OCI-LY7 (cell line): ENCODE data around the gene PDXK. TPM values are rescaled to one million over a fixed set of nuclear protein-coding genes. Genes with fewer than 3 reads are reported as not detected.

Experiments used
- BruUV-seq: library from RNA; stranded (reverse); fragments of 400-500 nt; replicated peaks from 2 replicates; lab custom pipeline; 2021; lab: Mats Ljungman, UMichigan
- CTCF ChIA-PET: fragments of 300-600 bp; sonication (Branson Sonifier 250); formaldehyde crosslinking; loops from one replicate; lab custom pipeline; 2022; ENCODE audit warnings: antibody characterized with exemption; ENCODE audit not compliant: unreplicated experiment; lab: Charles Lee
- POLR2A ChIA-PET: fragments of 300-600 bp; sonication (Branson Sonifier 250); formaldehyde crosslinking; loops from one replicate; lab custom pipeline; 2022; ENCODE audit warnings: antibody characterized with exemption; lab: Charles Lee
- DNase-seq: peaks from one replicate; pipeline ENCODE4 v3.0.0-alpha.2; 2015; ENCODE audit warnings: low spot score
- H2AFZ ChIP-seq: fragments of 200-600 bp; sonication (generic), shearing (Covaris generic); 2 replicates; pipeline ENCODE4 v1.6.1; 2014; ENCODE audit warnings: mild to moderate bottlenecking, antibody characterized with exemption, low read length, moderate library complexity
- H3K27ac ChIP-seq: fragments of 200-600 bp; sonication (generic); 2 replicates; pipeline ENCODE4 v1.5.1; 2014; ENCODE audit warnings: mixed run types, low read depth, mild to moderate bottlenecking, moderate library complexity, low read length, inconsistent platforms; ENCODE audit not compliant: poor library complexity, severe bottlenecking
- H3K36me3 ChIP-seq: fragments of 200-600 bp; sonication (generic); 2 replicates; pipeline ENCODE4 v1.6.1; 2014; ENCODE audit warnings: mild to moderate bottlenecking, antibody characterized with exemption, low read length, moderate library complexity, mixed read lengths; ENCODE audit not compliant: insufficient read depth
- H3K4me1 ChIP-seq: fragments of 200-600 bp; sonication (generic); 2 replicates; pipeline ENCODE4 v1.5.1; 2014; ENCODE audit warnings: mild to moderate bottlenecking, low read length; ENCODE audit not compliant: insufficient read depth, poor library complexity, severe bottlenecking
- H3K4me2 ChIP-seq: fragments of 200-600 bp; sonication (generic); 2 replicates; pipeline ENCODE4 v1.6.1; 2014; ENCODE audit warnings: mild to moderate bottlenecking, low read length
- H3K4me3 ChIP-seq: fragments of 200-600 bp; sonication (generic); 2 replicates; pipeline ENCODE4 v1.5.1; 2014; ENCODE audit warnings: mild to moderate bottlenecking, low read depth, low read length; ENCODE audit not compliant: poor library complexity, severe bottlenecking
- H3K79me2 ChIP-seq: fragments of 200-600 bp; sonication (generic); 2 replicates; pipeline ENCODE4 v1.6.1; 2016; ENCODE audit warnings: low read depth, mild to moderate bottlenecking, low read length, moderate library complexity, mixed read lengths; ENCODE audit not compliant: insufficient read depth
- H3K9me2 ChIP-seq: fragments of 200-600 bp; sonication (generic); 2 replicates; pipeline ENCODE4 v1.6.1; 2016; ENCODE audit warnings: mild to moderate bottlenecking, low read length, mixed read lengths; ENCODE audit not compliant: insufficient read depth
- H3K9me3 ChIP-seq: fragments of 200-600 bp; sonication (generic); 2 replicates; pipeline ENCODE4 v1.6.1; 2014; ENCODE audit warnings: mild to moderate bottlenecking, mixed run types, low read length, mixed read lengths
- H4K20me1 ChIP-seq: fragments of 200-600 bp; sonication (generic); 2 replicates; pipeline ENCODE4 v1.6.1; 2014; ENCODE audit warnings: mild to moderate bottlenecking, antibody characterized with exemption, low read length, moderate library complexity, mixed read lengths; ENCODE audit not compliant: insufficient read depth
- CTCF ChIP-seq: fragments of 200-600 bp; sonication (generic); conservative IDR thresholded peaks from 2 replicates; pipeline ENCODE4 v1.5.1; 2014; ENCODE audit warnings: mild to moderate bottlenecking, antibody characterized with exemption, low read length, moderate library complexity, mixed read lengths
- EZH2phosphoT487 ChIP-seq: fragments of 200-600 bp; sonication (generic); IDR thresholded peaks from 2 replicates; pipeline ENCODE4 v1.6.1; 2018; ENCODE audit warnings: low read depth, borderline replicate concordance, mild to moderate bottlenecking, mixed run types, antibody characterized with exemption, low read length, moderate library complexity, mixed read lengths
- intact Hi-C: fragments of 100-400 bp; cut with micrococcal nuclease; formaldehyde crosslinking; loops from one replicate; pipeline ENCODE4 v1.10.0; 2022; ENCODE audit not compliant: unreplicated experiment
- total RNA-seq, 2 experiments: library from RNA; depleted of rRNA in 1 of 2; stranded (reverse); fragments of >200 nt in 1 of 2; shearing (Covaris generic) in 1 of 2; gene quantifications; 2 replicates each; pipeline ENCODE4 v1.2.3, GENCODE V29; 2014 to 2022

Gene PDXK
- total RNA-seq, 2 experiments from 2014 or later: 32.8 to 67.0 TPM

GRCh38 chr21:43789276-43790009 lies 70.5 kb downstream of the PDXK start, which contains the start of gene RRP1:
Gene RRP1 (plus strand): TSS chr21:43789577. CDS start chr21:43789630, 53 bp downstream.
- H3K4me3 ChIP-seq: peak within 1 kb of the TSS; percentile 94
- H3K79me2 ChIP-seq: peaks cover 33% of the 10 kb centered on the region
- ChIA-PET POLR2A (interaction anchor here (1.1 to 1.7 kb wide), 2 partner anchors 10 to 29 kb away, joined by 3 to 9 read pairs; no protein-coding TSS in a partner anchor), CTCF (interaction anchor here (0.7 kb wide), 1 partner anchor 22 kb away, joined by 3 read pairs; no protein-coding TSS in a partner anchor)
- no peak for TF ChIP-seq EZH2phosphoT487
- TF ChIP-seq CTCF: peak; percentile 81
- H2AFZ ChIP-seq: peak within 1 kb of the TSS; percentile 25
- H3K9me2 ChIP-seq: no peaks in the 10 kb centered on the region
- H3K27ac ChIP-seq: peak within 1 kb of the TSS; percentile 48
- H3K9me3 ChIP-seq: no peaks in the 10 kb centered on the region
- H3K4me2 ChIP-seq: peak within 1 kb of the TSS; percentile 97
- DNase-seq: peak; percentile 92
- BruUV-seq: no TSS peak
- peaks cover 7% of the 10 kb centered on the region; the same call in 1 of the 2 replicates for H4K20me1 ChIP-seq
- intact Hi-C loops: loop anchor here (1.0 kb wide), 2 partner anchors 16 to 150 kb away; no protein-coding TSS in a partner anchor
- H3K36me3 ChIP-seq: peaks cover 48% of the 10 kb centered on the region
- H3K4me1 ChIP-seq: peaks cover 15% of the 10 kb centered on the region

GRCh38 chr21:43790010-43790524 lies 71.1 kb downstream of the PDXK start:
- peak overlapping the region; percentile 97 for H3K4me2 ChIP-seq
- H3K36me3 ChIP-seq: peaks cover 54% of the 10 kb centered on the region
- H3K27ac ChIP-seq: peak overlapping the region; percentile 13
- ChIA-PET POLR2A (interaction anchor here (1.1 to 1.7 kb wide), 2 partner anchors 10 to 29 kb away, joined by 3 to 9 read pairs; no protein-coding TSS in a partner anchor), CTCF (interaction anchor here (0.6 to 0.7 kb wide), 2 partner anchors 22 to 192 kb away, joined by 3 read pairs; no protein-coding TSS in a partner anchor)
- peak overlapping the region; percentile 94 for H3K4me3 ChIP-seq
- intact Hi-C loops: no loop called here
- TF ChIP-seq EZH2phosphoT487 (no peak), CTCF (no peak)
- H3K79me2 ChIP-seq: peaks cover 33% of the 10 kb centered on the region
- H3K9me3 ChIP-seq: no peaks in the 10 kb centered on the region
- H4K20me1 ChIP-seq: peaks cover 7% of the 10 kb centered on the region
- no peaks in the 10 kb centered on the region for H3K9me2 ChIP-seq
- no TSS peak for BruUV-seq
- H2AFZ ChIP-seq: 0 out of 2 replicates have a peak overlapping the region, but pooled peaks have one; percentile 1
- peaks cover 15% of the 10 kb centered on the region for H3K4me1 ChIP-seq
- no peak for DNase-seq
